HUDEP-2 (cell line): ENCODE measurements around the gene CATSPERE.
A peak's percentile ranks its signal among the peaks of the same experiment; 100 is the strongest.
"Not testable (repeated sequence)": the region's sequence is repeated elsewhere in the genome, so short reads cannot be mapped to it uniquely, and the experiment has no call there.

Experiments
- DNase-seq, 76 experiments: peaks; one replicate each; lab custom pipeline; 2025; ENCODE audit not compliant: unreplicated experiment in 76 of 76; lab: John Stamatoyannopoulos, UW

The CATSPERE gene

DNA sequence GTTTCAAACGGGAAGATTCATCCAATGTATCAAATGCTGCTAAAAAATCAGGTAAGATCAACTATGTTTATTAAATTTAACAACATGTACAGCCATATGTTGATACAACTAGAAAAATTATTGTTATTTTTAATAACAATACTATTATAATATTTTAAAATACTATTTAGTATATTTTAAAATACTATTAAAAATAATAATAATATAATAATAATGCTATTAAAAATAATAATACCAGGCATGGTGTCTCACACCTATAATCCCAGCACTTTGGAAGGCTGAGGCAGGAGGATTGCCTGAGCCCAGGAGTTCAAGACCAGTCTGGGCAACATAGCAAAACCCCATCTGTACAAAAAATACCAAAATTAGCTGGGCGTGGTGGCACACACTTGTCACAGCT lies 54.6 kb downstream of the CATSPERE start:
- no peak for DNase-seq

DNA sequence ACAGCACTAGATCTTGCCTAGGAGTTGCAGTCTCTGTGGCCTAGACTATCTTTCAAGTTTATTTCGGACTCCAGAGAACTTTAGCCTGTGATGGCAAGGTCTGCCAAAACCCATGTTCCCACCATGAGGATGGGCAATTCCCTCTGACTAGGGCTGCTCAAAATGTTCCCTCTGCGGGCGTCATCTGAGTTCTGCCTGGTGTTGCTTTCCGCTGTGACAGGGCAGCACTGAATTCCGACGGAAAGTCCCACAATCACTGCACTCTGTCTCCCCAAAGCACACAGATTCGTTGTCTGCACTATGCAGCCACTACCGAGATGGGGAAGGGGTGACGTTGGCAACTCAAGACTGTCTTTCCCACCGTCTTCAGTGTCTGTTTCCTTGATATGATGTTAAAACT lies 75.2 kb downstream of the CATSPERE start:
- DNase-seq = no peak

DNA sequence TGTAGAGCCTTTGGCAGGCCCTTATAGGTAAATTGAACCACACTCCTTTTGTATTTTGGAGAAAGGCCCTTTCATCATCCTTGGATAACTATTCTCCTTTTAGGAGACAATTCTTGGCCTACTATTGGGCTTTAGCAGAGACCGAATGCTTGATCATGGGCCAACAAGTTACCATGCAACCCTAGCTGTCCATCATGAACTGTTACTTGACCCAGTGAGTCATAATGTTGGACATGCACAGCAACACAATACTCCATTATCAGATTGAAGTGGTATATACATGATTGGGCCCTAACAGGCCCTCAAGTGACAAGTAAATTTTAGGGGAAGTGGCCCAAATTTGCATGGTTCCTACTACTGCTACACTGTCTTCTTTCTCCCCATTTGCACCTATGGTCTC lies 84.4 kb downstream of the CATSPERE start:
- DNase-seq = no peak

DNA sequence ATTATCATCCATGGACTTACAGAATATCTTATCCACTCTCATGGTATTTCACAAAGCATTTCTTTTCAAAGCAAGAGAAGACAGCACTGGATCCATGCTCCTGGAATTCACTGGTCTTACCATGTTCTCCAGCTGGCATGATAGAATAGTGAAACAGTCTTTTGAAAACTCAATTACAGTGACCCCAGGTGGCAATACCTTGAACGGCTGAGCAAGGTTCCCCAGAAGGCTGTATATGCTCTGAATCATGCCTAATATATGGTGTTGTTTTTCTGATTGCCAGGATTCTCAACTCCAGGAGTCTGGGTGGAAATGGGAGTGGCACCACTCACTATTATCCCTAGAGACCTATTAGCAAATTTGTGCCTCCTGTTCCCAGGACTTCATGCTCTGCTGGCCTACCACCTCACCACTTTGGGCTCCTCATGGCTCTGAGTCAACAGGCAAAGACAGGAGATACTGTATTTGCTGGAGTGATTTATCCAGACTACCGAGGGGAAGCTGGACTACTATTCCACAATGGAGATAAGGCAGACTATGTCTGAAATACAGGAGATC lies 87.6 kb downstream of the CATSPERE start:
- DNase-seq = no peak

DNA sequence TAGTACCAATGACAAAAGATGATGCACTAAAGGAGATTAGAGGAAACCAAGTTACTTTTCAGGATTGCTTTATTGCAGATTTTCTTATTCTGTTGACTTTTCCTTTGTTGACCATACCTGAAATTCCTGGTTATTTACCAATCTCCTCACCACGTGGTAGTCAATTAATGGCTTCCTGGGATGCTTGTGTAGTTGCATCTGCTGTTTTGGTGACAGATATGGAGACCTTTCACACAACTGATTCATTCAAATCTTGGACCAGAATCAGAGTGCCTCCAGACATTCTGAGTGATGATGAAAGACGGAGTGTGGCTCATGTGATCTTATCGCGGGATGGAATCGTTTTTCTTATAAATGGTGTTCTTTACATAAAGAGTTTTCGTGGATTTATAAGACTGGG lies 91.3 kb downstream of the CATSPERE start:
- no peak for DNase-seq

DNA sequence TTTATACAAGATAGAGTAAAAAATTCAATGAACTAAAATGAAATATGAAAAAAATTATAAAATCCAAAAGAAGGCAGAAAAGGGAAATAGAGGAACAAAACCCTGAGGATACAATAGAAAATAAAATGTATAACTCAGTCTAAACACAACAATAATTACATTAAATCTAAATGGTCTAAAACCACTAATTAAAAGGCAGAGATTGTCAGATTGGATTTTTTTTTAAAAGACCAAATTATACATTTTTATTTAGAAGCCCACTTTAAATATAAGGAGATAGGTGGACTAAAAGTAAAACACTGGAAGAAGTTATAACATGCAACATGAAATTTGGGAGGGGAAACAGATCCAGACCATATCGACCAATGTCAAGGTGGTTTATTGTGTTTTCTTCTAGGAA lies 95.2 kb downstream of the CATSPERE start:
- DNase-seq = no peak

DNA sequence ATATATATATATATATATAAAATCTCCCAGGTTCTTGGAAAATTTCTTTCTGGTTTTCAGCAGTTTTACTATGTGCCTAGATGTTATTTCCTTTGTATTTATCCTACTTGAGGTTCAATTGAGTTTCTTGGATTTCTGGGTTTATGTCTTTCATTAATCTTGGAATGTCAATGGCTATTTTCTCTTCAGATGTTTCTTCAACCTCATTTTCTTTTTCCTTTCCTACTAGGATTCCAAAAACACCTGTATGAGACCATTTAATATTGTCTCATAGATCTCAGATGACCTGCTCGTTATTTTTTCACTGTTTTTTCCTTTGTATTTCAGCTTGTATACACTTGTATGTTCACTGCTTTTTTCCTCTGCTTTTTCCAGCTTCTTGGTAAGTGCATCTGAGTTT lies 96.5 kb downstream of the CATSPERE start:
- no peak for DNase-seq

DNA sequence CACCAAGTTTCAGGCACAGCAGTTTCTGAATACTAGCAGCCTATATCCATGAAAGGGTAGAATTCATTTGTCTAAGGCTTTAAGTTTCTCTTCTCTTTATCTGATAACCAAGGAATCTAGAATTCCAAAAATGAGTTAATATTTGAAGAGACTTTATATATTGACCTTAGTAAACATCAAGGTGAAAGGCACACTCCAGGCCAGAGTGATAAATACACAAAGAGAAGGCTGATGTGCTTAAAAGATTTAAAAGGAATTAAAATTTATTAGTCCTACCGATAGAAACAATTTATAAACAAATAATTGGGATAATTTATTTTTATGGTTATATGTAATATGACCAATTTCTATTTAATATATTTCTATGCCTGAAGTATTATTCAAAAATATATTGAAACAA lies 98.5 kb downstream of the CATSPERE start:
- DNase-seq = no peak

DNA sequence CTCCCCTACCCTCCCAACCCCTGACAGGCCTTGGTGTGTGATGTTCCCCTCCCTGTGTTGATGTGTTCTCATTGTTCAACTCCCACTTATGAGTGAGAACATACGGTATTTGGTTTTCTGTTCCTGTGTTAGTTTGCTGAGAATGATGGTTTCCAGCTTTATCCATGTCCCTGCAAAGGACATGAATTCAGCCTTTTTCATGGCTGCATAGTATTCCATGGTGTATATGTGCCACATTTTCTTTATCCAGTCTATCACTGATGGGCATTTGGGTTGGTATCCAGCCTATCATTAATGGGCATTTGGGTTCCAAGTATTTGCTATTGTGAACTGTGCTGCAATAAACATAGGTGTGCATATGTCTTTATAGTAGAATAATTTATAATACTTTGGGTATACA lies 101.8 kb downstream of the CATSPERE start:
- not testable (repeated sequence) for DNase-seq

DNA sequence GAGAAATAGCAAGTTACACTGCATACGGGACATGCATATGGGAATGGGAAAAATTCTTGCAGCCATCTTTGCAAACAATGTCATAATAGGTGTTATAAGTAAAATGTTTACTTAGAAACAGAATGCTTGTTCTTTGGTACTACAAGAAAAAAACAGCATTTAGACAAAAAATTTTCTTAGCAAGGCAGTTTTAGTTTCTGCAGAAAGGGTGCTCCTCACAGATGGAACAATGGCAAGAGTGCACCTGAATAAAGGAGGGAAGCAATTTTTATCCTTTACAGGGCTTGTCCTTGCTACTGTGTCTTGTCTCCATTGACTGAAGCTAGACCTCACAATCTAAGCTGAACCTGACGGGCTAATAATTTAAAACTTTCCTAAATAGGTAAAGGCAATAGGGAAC lies 112.7 kb downstream of the CATSPERE start:
- no peak for DNase-seq

DNA sequence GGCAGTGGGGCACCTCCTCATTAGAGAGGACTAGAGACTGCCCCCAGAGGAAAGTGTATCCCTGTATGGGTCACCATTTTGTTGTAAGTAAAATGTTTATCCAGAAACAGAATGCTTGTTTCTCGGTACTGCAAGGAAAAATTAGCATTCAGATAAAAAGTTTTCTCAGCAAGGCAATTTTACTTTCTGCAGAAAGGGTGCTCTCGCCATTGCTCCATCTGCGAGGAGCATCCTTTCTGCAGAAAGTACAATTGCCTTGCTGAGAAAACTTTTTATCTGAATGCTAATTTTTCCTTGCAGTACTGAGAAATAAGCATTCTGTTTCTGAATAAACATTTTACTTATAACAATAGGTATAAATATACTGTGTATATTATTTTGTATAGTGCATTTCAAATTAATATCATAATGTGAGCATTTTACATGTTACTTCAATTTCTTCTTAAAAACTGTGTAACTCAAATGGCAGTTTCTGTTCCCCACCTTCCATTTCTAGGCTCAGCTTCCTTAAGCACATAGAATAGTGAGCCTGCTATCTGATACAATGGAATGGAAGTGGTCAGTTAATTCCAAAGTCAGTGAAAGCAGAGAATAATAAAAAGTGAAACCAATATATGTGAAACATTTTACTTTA lies 115.3 kb downstream of the CATSPERE start:
- no peak for DNase-seq

DNA sequence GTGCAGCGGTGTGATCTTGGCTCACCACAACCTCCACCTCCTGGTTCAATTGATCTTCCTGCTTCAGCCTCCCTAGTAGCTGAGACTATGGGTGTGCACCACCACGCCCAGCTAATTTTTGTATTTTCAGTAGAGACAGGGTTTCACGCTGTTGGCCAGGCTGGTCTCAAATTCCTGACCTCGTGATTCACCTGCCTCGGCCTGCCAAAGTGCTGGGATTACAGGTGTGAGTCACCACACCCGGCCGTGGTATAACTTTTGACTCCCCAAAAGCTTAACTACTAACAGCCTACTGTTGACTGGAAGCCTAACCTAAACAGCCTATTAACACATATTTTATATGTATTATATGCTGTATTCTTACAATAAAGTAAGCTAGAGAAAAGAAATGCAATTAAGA lies 117.1 kb downstream of the CATSPERE start:
- DNase-seq = not testable (repeated sequence)

DNA sequence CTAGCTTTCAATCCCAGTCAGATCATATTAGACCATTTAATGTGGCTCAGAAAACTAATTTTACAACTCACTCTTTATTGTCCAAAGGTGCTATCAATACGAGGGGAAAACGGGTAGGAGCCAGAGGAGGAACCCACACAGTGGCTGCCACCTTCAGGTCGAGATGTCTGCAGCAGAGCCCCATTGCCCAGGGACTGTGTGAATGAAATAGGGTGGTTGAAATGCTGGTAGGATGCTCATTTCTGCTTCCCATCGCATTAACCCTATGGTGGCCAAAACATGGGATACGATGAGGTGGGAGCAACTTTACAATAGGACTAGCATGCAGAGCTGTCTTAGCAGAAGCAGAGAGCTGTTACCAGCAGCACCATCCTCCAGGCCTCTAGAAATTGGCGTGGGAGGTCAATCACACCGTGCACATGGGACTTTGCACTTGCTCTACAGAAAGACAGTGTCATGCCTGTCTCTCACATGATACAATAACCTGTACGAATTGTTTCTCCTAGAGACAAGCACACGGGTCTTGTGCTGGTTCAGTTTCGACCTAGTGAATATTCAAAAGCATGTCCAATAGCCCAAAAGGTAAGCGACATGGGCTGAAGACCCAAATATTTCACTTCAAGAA lies 122.4 kb downstream of the CATSPERE start:
- DNase-seq = no peak

DNA sequence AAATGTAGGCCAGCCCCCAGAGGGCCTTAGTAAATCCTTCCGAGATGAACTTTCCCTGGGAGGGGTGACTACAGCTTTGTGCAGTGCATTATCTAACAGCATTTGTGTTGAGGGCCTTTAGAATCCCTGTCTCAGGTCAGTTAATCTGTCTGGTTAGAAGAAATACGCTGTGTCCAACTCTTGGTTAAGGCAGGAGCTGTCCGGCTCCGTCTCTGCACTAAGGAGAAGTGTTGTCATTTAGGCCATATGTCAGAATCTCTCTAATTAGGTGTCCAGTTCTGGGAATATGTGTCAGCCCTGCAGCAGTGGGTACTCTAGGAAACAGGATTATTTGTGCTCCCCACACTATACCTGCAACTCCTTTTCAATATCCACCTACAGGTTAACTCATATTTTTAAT lies 124.8 kb downstream of the CATSPERE start:
- DNase-seq = no peak

DNA sequence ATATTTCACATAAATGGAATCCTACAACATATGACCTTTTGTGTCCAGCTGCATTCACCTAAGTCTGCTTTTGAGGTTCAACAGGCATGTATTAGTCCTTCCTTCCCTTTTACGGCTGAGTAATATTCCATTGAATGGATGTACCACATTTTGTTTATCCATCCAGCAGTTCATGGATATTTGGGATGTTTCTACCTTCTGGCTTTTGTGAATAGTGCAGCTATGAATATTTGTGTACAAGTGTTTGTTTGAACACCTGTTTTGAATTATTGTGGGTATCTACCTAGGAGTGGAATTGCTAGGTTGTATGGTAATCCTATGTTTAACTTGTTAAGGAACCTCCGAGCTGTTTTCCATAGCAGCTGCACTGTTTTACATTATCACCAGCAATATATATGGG lies 129.6 kb downstream of the CATSPERE start:
- DNase-seq = no peak

DNA sequence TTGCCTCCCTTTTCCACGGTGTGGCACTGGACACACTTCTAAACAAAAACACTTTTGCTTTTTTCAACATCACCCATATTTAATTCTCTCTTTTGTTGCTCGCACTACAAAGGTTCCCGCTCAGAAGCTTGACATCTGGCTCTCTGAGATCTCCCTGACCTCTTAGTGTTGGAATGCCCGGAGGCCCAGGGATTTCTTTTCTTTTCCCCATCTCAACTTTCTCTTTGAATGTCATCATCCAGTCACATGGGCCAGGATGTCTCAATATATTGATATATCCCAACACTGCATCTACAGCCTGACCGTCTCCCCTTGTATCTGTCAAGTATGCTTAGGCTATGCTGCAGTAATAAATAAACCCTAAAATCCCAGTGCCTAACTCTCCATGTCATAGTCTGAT lies 137.5 kb downstream of the CATSPERE start:
- DNase-seq = no peak

DNA sequence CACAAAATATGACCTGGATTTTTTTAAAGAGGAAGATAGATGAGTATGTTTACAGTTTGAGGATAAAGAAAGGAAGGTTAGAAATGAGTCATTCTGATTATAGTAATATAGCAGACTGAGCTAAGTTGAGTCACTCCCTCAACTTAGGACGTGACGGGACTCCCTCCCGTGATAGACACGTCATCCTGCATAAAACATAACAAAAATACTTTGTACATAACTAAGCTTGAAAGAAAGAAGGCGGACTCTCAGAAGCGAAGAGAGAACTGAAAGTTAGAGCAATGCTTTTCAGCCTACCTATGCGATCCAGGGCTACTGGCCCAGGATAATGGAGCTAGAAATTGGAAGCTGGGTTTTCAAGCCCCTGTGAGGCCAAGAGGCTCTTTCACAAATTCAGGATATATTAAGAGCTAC lies 138.9 kb downstream of the CATSPERE start:
- no peak for DNase-seq

DNA sequence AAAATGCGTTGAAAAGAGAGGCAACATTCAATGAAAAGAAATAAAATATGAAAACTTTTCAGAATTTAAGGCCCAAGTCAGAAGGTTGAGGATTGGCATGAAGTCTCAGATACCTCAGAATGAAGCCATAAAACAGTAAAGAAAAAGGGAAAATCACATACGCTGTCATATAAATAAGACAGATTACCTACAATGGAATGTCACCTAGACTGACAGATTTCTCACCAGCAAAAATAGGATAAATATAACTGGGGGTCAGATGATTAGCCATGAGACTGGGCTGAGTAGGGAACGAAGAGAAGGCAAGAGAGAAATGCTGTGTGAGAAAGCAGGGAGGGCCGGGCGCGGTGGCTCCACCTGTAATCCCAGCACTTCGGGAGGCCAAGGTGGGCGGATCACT lies 140.3 kb downstream of the CATSPERE start:
- no peak for DNase-seq

DNA sequence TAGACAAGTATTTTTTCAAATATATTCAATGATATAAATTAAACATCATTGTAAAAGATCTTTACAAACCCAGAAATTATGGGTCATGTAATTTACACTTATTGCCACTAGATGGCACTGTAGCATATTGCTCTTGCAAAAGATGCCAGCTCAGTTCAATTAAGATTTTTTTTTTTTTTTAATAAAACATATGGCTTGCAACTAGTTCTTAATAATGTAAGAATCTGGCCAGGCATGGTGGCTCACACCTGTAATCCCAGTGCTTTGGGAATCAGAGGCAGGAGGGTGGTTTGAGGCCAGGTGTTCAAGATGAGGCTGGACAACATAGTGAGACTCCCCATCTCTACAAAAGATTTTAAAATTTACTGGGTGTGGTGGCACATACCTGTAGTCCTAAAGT lies 142.4 kb downstream of the CATSPERE start:
- peak in 7 of 76 experiments; percentile 1 to 19 (median 7) for DNase-seq

DNA sequence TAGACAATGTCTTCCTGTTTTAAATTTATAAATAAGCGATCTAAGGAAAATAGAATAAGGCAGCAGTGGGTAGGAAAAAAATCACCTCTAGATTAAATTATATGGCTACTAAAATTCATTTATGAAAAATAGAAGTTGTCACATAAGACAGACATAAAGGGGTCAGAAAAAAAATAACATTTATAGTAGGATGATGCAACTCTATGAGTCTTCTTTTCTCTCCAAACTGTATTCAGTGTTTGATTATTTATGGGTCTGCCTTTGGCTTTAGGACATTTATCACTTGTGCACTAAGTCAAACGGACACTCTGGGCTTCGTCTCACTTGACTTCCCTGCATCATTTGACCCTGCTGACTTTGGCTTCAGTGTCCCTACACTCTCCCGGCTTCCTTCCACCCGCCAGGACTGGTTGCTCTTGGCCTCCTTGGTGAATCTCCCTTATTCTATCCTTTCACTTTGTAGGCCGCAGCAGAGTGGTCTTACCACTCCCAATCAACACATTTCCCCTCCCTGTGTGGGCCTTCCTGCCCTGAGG lies 144.8 kb downstream of the CATSPERE start:
- no peak for DNase-seq

DNA sequence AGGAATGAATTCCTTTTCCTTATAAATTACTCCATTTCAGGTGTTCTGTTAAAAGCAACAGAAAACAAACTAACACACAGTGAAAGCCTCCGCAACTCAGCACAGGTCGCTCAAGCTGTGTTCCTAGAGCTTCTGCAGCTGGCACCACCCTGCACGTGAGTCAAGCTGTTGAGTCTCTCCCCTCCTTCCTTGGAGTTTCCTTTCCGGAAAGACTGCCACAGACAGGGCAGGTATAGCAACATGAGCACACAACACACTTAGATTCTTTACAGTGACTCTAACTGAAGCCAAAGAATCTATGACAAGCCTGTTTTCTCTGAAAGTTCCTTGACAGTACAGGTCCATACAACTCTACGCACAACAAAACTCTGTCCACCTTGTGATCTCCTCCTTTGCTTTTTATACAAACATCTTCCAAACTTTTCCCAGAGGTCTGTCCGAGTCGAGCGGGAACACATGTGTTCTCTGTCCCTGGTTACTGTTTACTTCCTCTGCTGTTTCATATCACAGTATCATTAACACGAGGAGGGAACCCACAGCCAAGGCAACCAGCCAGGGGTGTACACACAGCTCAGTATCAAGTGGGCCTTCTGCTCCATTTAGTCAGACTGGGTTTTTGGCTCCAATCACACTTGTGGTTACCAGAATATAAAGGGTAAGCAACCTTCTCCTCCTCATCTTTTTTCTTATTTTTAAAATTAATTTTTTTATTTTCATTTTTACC lies 153.2 kb downstream of the CATSPERE start:
- DNase-seq = peak in 1 of 76 experiments; percentile 1

DNA sequence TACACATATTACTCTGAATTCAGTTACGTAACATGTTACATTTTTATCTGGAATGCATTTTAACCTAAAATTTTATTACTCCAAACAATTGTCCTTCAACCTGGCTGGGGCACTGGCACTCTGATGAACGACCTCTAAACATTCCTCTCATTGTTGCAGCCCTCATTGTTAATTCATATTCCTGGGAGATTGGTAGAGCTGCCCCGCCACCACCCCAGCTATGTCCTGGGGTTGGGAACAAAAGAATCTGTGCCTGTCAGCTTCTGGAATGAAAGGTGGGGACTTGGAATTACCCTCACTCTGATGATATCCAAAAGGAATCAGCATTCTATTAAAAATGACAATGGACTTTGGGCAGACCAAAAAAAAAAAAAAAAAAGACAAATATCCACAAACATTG lies 153.8 kb downstream of the CATSPERE start:
- DNase-seq = no peak
